Progenitor cell of endocrine pancreas (in vitro differentiated cells): ENCODE results near the gene SLC25A6. TPM values are rescaled to one million over a fixed set of nuclear protein-coding genes. Genes with fewer than 3 reads are reported as not detected.

Experiments used
- DNase-seq: peaks from one replicate; pipeline ENCODE4 v3.0.0; 2021; ENCODE audit warnings: low spot score; ENCODE audit not compliant: unreplicated experiment
- H3K27ac Mint-ChIP-seq: 2 replicates; pipeline ENCODE4 v1.8.0; 2021; ENCODE audit warnings: mild to moderate bottlenecking, moderate library complexity, mixed read lengths
- H3K27me3 Mint-ChIP-seq: 2 replicates; pipeline ENCODE4 v1.8.0; 2021; ENCODE audit warnings: mixed read lengths
- H3K36me3 Mint-ChIP-seq: 2 replicates; pipeline ENCODE4 v1.8.0; 2022; ENCODE audit warnings: mixed read lengths; ENCODE audit not compliant: insufficient read depth
- H3K4me1 Mint-ChIP-seq: 2 replicates; pipeline ENCODE4 v1.8.0; 2021; ENCODE audit warnings: low read depth, mixed read lengths
- H3K4me3 Mint-ChIP-seq: 2 replicates; pipeline ENCODE4 v1.8.0; 2021; ENCODE audit warnings: low read depth, mild to moderate bottlenecking, moderate library complexity, mixed read lengths
- H3K9me3 Mint-ChIP-seq: 2 replicates; pipeline ENCODE4 v1.8.0; 2021; ENCODE audit warnings: low read depth, mixed read lengths
- CTCF ChIP-seq: fragments of 200-600 bp; sonication (generic); IDR thresholded peaks from one replicate; pipeline ENCODE4 v1.5.0; 2021; ENCODE audit warnings: antibody characterized with exemption, mild to moderate bottlenecking; ENCODE audit not compliant: unreplicated experiment
- long read RNA-seq: library from polyadenylated mRNA; unstranded; transcript quantifications from one replicate; pipeline ENCODE4 v2.0.0, GENCODE V29; 2020
- total RNA-seq: library from RNA; stranded (reverse); gene quantifications from 2 replicates; pipeline ENCODE4 v1.2.1, GENCODE V29; 2021

SLC25A6 gene
- total RNA-seq: 387 and 391 TPM in 2 replicates
- long read RNA-seq, transcript SLC25A6-201 (4 exons, 2,062 nt): major isoform, 763 of 797 reads
- long read RNA-seq, partial matches to known transcripts: 14 of 797 reads
- long read RNA-seq, other reads (novel, unspliced or antisense): 20 of 797 reads

DNA sequence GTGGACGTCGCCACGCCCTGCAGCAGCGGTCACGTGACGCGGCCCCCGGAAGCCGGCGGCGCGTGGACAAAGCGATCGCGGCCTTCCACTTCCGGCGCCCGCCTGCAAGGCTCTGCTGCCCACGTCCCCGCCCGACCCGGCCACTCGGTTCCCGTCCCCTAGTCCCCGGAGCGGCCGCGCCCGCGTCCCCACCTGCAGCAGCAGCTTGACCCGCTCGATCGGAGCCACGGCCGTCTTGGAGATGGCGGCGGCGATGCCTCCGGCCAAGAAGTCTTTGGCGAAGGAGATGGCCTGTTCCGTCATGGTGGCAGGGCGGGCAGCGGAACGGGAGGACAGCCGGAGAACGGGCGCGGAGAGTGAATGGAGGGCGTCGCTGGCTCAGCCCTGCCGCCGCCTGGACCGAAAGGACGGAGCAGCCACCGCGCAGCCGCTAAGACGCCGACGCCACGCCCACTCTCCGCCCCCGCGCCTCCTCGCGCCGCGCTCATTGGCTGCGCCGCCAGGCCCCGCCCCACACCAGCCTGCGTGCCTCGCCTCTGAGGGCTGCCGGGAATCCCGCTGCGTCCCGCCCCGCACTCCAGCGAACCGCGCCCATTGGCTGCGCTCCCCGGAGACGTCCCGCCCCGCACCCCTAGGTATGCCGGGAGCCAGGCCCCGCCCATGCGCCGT is at the start of gene SLC25A6:
Gene SLC25A6 (minus strand): TSS at position 407 of the 669 bp plus-strand sequence. CDS start 104 bp downstream, at position 303.
- peaks cover 24% of the 10 kb centered on the region for H3K4me1 Mint-ChIP-seq
- H3K36me3 Mint-ChIP-seq: peaks cover 24% of the 10 kb centered on the region
- H3K4me3 Mint-ChIP-seq: peak within 1 kb of the TSS; percentile 94
- H3K9me3 Mint-ChIP-seq: no peaks in the 10 kb centered on the region
- H3K27me3 Mint-ChIP-seq: no peaks in the 10 kb centered on the region
- peak within 1 kb of the TSS; percentile 97 for H3K27ac Mint-ChIP-seq
- peak; percentile 99 for DNase-seq
- peak; percentile 28 for TF ChIP-seq CTCF

- H3K36me3 Mint-ChIP-seq: peaks cover 50% of the 10 kb centered on the region
- H3K27me3 Mint-ChIP-seq: no peaks in the 10 kb centered on the region
- H3K4me1 Mint-ChIP-seq: no peaks in the 10 kb centered on the region
- H3K4me3 Mint-ChIP-seq: no peak overlapping the region
- TF ChIP-seq CTCF: no peak
- H3K27ac Mint-ChIP-seq: no peak overlapping the region
- DNase-seq: no peak
- H3K9me3 Mint-ChIP-seq: peaks cover 17% of the 10 kb centered on the region
Measured at GRCh38 chrX:1440506-1440905, 48.6 kb upstream of the SLC25A6 start.

DNA sequence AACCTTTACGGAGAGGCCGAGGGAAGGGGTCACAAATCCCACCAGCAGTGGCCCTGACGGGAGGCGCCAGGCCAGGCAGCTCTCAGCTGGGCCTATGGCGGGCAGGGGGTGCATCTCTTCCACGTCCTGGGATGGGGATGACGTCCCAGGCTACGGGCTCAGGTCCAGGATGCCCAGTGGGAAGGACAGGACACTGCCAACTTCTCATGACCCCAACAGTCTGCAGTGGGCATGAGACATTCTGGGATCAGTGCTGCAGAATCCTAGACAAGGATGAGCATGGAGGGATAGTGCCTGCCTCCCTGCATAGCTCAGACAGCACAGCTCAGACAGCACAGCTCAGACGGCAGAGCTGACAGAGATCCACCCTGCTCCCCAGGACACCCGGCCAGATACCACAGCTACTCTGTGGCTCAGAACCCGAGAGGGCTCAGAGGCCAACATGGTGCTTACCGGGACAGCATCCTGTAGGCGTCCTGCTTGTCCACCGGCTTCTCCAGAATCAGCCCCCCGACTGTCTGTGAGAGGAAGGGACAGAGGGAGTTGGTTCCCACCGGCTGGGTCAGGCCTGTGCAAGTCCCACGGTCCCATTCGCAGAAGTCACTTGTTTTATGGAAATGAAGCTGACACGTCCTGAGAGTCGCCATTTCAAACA is 43.5 kb upstream of the SLC25A6 start:
- no peak overlapping the region for H3K27ac Mint-ChIP-seq
- DNase-seq: no peak
- no peak overlapping the region for H3K4me3 Mint-ChIP-seq
- H3K9me3 Mint-ChIP-seq: no peaks in the 10 kb centered on the region
- H3K36me3 Mint-ChIP-seq: peaks cover 30% of the 10 kb centered on the region
- TF ChIP-seq CTCF: no peak
- no peaks in the 10 kb centered on the region for H3K4me1 Mint-ChIP-seq
- no peaks in the 10 kb centered on the region for H3K27me3 Mint-ChIP-seq

- no peaks in the 10 kb centered on the region for H3K4me1 Mint-ChIP-seq
- no peak for TF ChIP-seq CTCF
- no peaks in the 10 kb centered on the region for H3K9me3 Mint-ChIP-seq
- no peak for DNase-seq
- H3K27me3 Mint-ChIP-seq: no peaks in the 10 kb centered on the region
- peaks cover 31% of the 10 kb centered on the region for H3K36me3 Mint-ChIP-seq
- H3K27ac Mint-ChIP-seq: no peak overlapping the region
- H3K4me3 Mint-ChIP-seq: no peak overlapping the region
Measured at GRCh38 chrX:1434871-1435240, 42.9 kb upstream of the SLC25A6 start.

- Mint-ChIP-seq H3K4me1 (no peaks in the 10 kb centered on the region), H3K27ac (no peak overlapping the region), H3K27me3 (no peaks in the 10 kb centered on the region), H3K36me3 (peaks cover 29% of the 10 kb centered on the region), H3K9me3 (no peaks in the 10 kb centered on the region), H3K4me3 (no peak overlapping the region)
- DNase-seq: no peak
- TF ChIP-seq CTCF: no peak
Measured at GRCh38 chrX:1433646-1434357, 41.9 kb upstream of the SLC25A6 start.
